Lung (tissue), 12 donors: Measurements from ENCODE around the gene C2CD3. TPM values are rescaled to one million over a fixed set of nuclear protein-coding genes. Genes with fewer than 3 reads are reported as not detected.

Source experiments
- ATAC-seq: fragments of 200-7000 bp; cut with Tn5 transposase; one replicate; pipeline ENCODE4 v1.9.1; 2020; ENCODE audit warnings: moderate number of reproducible peaks; ENCODE audit not compliant: insufficient read depth, low FRiP score
- DNase-seq, 3 donors: peaks; one replicate each; pipeline ENCODE4 v3.0.0-alpha.2; 2013 to 2017
- H3K27ac ChIP-seq, 2 donors: one replicate each; pipeline ENCODE4 v1.5.1; 2013; ENCODE audit warnings: mild to moderate bottlenecking in 2 of 2, moderate library complexity in 2 of 2, control low read depth in 1 of 2, inconsistent platforms in 1 of 2, low read depth in 1 of 2, low read length in 1 of 2
- H3K27me3 ChIP-seq, 3 donors: one replicate each; pipeline ENCODE4 v1.5.1; 2013; ENCODE audit warnings: low read length in 2 of 3; ENCODE audit not compliant: control insufficient read depth in 3 of 3, insufficient read depth in 3 of 3
- H3K36me3 ChIP-seq, 4 donors: one replicate each; pipeline ENCODE4 v1.5.1; 2013; ENCODE audit warnings: low read length in 4 of 4, mild to moderate bottlenecking in 1 of 4, moderate library complexity in 1 of 4; ENCODE audit not compliant: control insufficient read depth in 4 of 4, insufficient read depth in 4 of 4
- H3K4me1 ChIP-seq, 5 donors: one replicate each; pipeline ENCODE4 v1.5.1; 2013; ENCODE audit warnings: low read length in 5 of 5, mild to moderate bottlenecking in 2 of 5, moderate library complexity in 1 of 5; ENCODE audit not compliant: control insufficient read depth in 5 of 5, insufficient read depth in 5 of 5
- H3K4me3 ChIP-seq: one replicate; pipeline ENCODE4 v1.5.1; 2013; ENCODE audit warnings: mild to moderate bottlenecking, control low read depth, moderate library complexity
- H3K9ac ChIP-seq, 2 donors: one replicate each; pipeline ENCODE4 v1.5.1; 2013; ENCODE audit warnings: low read length in 2 of 2, control low read depth in 1 of 2; ENCODE audit not compliant: insufficient read depth in 1 of 2
- H3K9me3 ChIP-seq, 4 donors: one replicate each; pipeline ENCODE4 v1.5.1; 2013; ENCODE audit warnings: low read length in 3 of 4, mild to moderate bottlenecking in 1 of 4, moderate library complexity in 1 of 4; ENCODE audit not compliant: control insufficient read depth in 4 of 4, insufficient read depth in 3 of 4
- whole genome bisulfite sequencing, 2 donors: extraction: QIAGEN DNeasy Blood & Tissue Kit; methylation state at CpG; one replicate each; pipeline ENCODE4 v1.1.7; 2013; 5-methylcytosine and 5-hydroxymethylcytosine counted together
- polyA plus RNA-seq, 2 donors: library from polyadenylated mRNA; stranded (reverse); fragments of 200-250 nt; gene quantifications; one replicate each; pipeline ENCODE4 v1.2.1, GENCODE V29; 2013
- total RNA-seq, 2 donors: library from RNA; depleted of rRNA in 1 of 2; stranded (reverse); fragments of >200 nt in 1 of 2; gene quantifications; one replicate each; pipeline ENCODE4 v1.2.1, GENCODE V29; 2014 to 2021
- TF ChIP-seq, protein P1 (sequence below): IDR thresholded peaks from 2 replicates; pipeline ENCODE4 v1.5.1; 2012; ENCODE audit warnings: mild to moderate bottlenecking; ENCODE audit errors: control extremely low read depth, extremely low read depth
- donor health status: control.
- donor health status: control.
- donor health status: Bipolar disorder and iron deficiency.
- donor health status: healthy.
- donor health status: DM: yes; HTN: yes; CAD: no.

C2CD3 gene
- total and polyA plus RNA-seq, 4 donors: 10.2 to 31.3 (median 20.7) TPM

DNA sequence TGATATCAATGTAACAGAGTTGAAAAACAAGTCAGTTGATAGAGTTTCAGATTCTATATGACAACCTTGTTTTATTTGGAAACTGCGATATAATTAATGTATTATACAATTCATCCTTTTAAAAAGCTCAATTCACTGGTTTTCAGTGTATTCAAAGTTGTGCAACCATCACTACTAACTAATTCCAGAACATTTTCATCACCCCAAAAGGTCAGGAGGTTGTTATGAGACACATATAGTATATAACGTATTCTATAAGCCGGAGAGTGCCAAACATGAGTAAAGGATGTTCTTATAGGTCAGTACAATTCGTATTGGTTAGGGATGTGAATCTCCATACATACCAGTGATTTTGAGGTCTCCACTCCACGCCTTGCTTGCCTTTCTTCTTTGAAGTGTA lies 121.8 kb downstream of the C2CD3 start:
- TF ChIP-seq, protein P1, sequence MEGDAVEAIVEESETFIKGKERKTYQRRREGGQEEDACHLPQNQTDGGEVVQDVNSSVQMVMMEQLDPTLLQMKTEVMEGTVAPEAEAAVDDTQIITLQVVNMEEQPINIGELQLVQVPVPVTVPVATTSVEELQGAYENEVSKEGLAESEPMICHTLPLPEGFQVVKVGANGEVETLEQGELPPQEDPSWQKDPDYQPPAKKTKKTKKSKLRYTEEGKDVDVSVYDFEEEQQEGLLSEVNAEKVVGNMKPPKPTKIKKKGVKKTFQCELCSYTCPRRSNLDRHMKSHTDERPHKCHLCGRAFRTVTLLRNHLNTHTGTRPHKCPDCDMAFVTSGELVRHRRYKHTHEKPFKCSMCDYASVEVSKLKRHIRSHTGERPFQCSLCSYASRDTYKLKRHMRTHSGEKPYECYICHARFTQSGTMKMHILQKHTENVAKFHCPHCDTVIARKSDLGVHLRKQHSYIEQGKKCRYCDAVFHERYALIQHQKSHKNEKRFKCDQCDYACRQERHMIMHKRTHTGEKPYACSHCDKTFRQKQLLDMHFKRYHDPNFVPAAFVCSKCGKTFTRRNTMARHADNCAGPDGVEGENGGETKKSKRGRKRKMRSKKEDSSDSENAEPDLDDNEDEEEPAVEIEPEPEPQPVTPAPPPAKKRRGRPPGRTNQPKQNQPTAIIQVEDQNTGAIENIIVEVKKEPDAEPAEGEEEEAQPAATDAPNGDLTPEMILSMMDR: no peak
- Histone ChIP-seq H3K27me3 (no peaks in the 10 kb centered on the region), H3K27ac (no peak overlapping the region), H3K4me1 (no peaks in the 10 kb centered on the region), H3K36me3 (peaks cover 9 to 22% (median 20%) of the 10 kb centered on the region in 4 donors), H3K9me3 (no peaks in the 10 kb centered on the region), H3K4me3 (no peak overlapping the region), H3K9ac (no peak overlapping the region)
- no peak for ATAC-seq
- WGBS, 2 donors: 94 to 96% methylated on average over 5 of the region's 5 CpGs
- no peak for DNase-seq

DNA sequence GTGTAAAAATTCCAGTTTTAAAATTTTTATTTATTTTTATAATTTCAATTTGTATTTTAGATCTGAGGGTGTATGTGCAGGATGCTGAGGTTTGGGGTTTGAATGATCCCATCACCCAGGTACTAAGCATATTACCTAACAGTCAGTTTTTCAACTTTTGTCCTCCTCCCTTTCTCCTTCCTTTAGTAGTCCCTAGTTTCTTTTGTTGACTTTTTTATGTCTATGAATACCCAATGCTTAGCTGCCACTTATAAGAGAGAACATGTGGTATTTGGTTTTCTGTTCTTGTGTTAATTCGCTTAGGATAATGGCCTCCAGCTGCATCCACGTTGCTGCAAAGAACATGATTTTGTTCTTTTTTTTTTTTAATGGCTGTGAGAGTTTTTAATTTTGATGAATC lies 126.3 kb downstream of the C2CD3 start:
- WGBS, 2 donors: 79 to 87% methylated on average over 2 of the region's 2 CpGs
- Histone ChIP-seq H3K9me3 (no peaks in the 10 kb centered on the region), H3K36me3 (peaks cover 17 to 29% (median 24%) of the 10 kb centered on the region in 4 donors), H3K4me1 (no peaks in the 10 kb centered on the region), H3K27me3 (no peaks in the 10 kb centered on the region), H3K4me3 (no peak overlapping the region), H3K27ac (no peak overlapping the region), H3K9ac (no peak overlapping the region)
- DNase-seq (no peak), ATAC-seq (no peak)
- TF ChIP-seq, protein P1: no peak

DNA sequence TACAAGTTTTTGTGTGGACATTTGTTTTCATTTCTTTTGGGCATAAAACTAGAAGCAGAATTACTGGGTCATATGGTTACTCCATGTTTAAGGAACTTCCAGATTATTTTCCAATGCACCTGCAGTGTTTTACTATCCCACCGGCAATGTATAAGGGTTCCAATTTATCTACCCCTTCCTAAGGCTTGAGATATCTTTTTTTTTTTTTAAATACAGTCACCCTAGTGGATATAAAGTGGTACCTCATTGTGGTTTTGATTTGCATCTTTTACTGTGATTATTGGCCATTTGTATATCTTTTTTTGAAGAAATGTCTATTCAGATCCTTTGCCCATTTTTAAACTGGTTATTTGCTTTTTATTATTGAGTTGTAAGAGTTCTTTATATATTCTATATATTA lies 127.4 kb downstream of the C2CD3 start:
- H3K4me3 ChIP-seq: no peak overlapping the region

More for the DNA sequence above, 127.4 kb downstream of the C2CD3 start:
- H3K9me3 ChIP-seq: no peaks in the 10 kb centered on the region
- 96 to 100% methylated on average over 1 of the region's 1 CpG for WGBS, 2 donors
- no peak overlapping the region for H3K9ac ChIP-seq
- H3K27ac ChIP-seq: no peak overlapping the region
- DNase-seq (no peak), ATAC-seq (no peak)
- no peaks in the 10 kb centered on the region for H3K27me3 ChIP-seq
- peaks cover 16 to 35% (median 31%) of the 10 kb centered on the region in 4 donors for H3K36me3 ChIP-seq
- no peaks in the 10 kb centered on the region for H3K4me1 ChIP-seq
- TF ChIP-seq, protein P1: no peak
